Measurements from ENCODE around the gene COL6A1.
"Not testable (repeated sequence)": the region's sequence is repeated elsewhere in the genome, so short reads cannot be mapped to it uniquely, and the experiment has no call there.

COL6A1 gene

GRCh38 chr21:46027851-46028493, 46.4 kb downstream of the COL6A1 start:
- DNase-seq (ENCODE audit: low read depth in 2 of 2): no peak

- no peak for DNase-seq (ENCODE audit: low read depth in 2 of 2)
Observed at GRCh38 chr21:46028573-46029091, 47.1 kb downstream of the COL6A1 start.

- DNase-seq (ENCODE audit: low read depth in 2 of 2): no peak
Observed at GRCh38 chr21:46029186-46029924, 47.8 kb downstream of the COL6A1 start.

GRCh38 chr21:46031484-46031883, 49.9 kb downstream of the COL6A1 start:
- DNase-seq (ENCODE audit: low read depth in 2 of 2): no peak

- no peak for DNase-seq (ENCODE audit: low read depth in 2 of 2)
Observed at GRCh38 chr21:46032100-46032499, 50.5 kb downstream of the COL6A1 start.

GRCh38 chr21:46033410-46034400, 52.1 kb downstream of the COL6A1 start:
- no peak for DNase-seq (ENCODE audit: low read depth in 2 of 2)

GRCh38 chr21:46035809-46036695, 54.5 kb downstream of the COL6A1 start:
- no peak for DNase-seq (ENCODE audit: low read depth in 2 of 2)

GRCh38 chr21:46036696-46037330, 55.2 kb downstream of the COL6A1 start:
- DNase-seq (ENCODE audit: low read depth in 2 of 2): no peak

GRCh38 chr21:46037331-46038325, 56.1 kb downstream of the COL6A1 start:
- DNase-seq (ENCODE audit: low read depth in 2 of 2): no peak

- no peak for DNase-seq (ENCODE audit: low read depth in 2 of 2)
Observed at GRCh38 chr21:46038341-46038829, 56.8 kb downstream of the COL6A1 start.

GRCh38 chr21:46038871-46039397, 57.4 kb downstream of the COL6A1 start:
- no peak for DNase-seq (ENCODE audit: low read depth in 2 of 2)

- DNase-seq (ENCODE audit: low read depth in 2 of 2): no peak
Observed at GRCh38 chr21:46039891-46040660, 58.5 kb downstream of the COL6A1 start.

GRCh38 chr21:46040707-46041106, 59.1 kb downstream of the COL6A1 start:
- DNase-seq (ENCODE audit: low read depth in 2 of 2): no peak

GRCh38 chr21:46041183-46041582, 59.6 kb downstream of the COL6A1 start:
- no peak for DNase-seq (ENCODE audit: low read depth in 2 of 2)

- no peak for DNase-seq (ENCODE audit: low read depth in 2 of 2)
Observed at GRCh38 chr21:46045154-46045553, 63.6 kb downstream of the COL6A1 start.

- no peak for DNase-seq (ENCODE audit: low read depth in 2 of 2)
Observed at GRCh38 chr21:46046471-46046870, 64.9 kb downstream of the COL6A1 start.

GRCh38 chr21:46046906-46047305, 65.3 kb downstream of the COL6A1 start:
- DNase-seq (ENCODE audit: low read depth in 2 of 2): not testable (repeated sequence)
